HL-60 (cell line): Measurements from ENCODE around the gene CIT.

Source experiments
- DNase-seq, 2 experiments: peaks; one replicate each; pipeline ENCODE4 v3.0.0-alpha.2; 2010 to 2020; ENCODE audit warnings: low read depth in 1 of 2, low spot score in 1 of 2
- H3K27ac ChIP-seq: fragments of 250-450 bp; sonication (Bioruptor Pico); replicated peaks from 2 replicates; pipeline ENCODE4 v1.5.1; 2020; ENCODE audit warnings: mild to moderate bottlenecking, moderate library complexity
- H3K27me3 ChIP-seq: fragments of 250-450 bp; sonication (Bioruptor Pico); 2 replicates; pipeline ENCODE4 v1.5.1; 2021; ENCODE audit warnings: mild to moderate bottlenecking, moderate library complexity; ENCODE audit not compliant: insufficient read depth, poor library complexity, severe bottlenecking
- H3K4me3 ChIP-seq: replicated peaks from 2 replicates; pipeline ENCODE4 v1.5.1; 2011; ENCODE audit warnings: mild to moderate bottlenecking, control low read depth, low read length; ENCODE audit not compliant: insufficient read depth
- GABPA ChIP-seq: IDR thresholded peaks from 2 replicates; pipeline ENCODE4 v1.6.1; 2012; ENCODE audit warnings: low read depth
- POLR2AphosphoS5 ChIP-seq: IDR thresholded peaks from 2 replicates; pipeline ENCODE4 v1.6.1; 2012; ENCODE audit warnings: low read depth
- SPI1 ChIP-seq: IDR thresholded peaks from 2 replicates; pipeline ENCODE4 v1.6.1; 2012; ENCODE audit warnings: low read depth, mild to moderate bottlenecking, borderline replicate concordance
- TF ChIP-seq, protein P1 (sequence below): IDR thresholded peaks from one replicate; pipeline ENCODE4 v1.5.1; 2011; ENCODE audit warnings: low read length, control low read depth, inconsistent platforms; ENCODE audit not compliant: insufficient read depth
- TF ChIP-seq, protein P2 (sequence below): IDR thresholded peaks from 2 replicates; pipeline ENCODE4 v1.6.1; 2012; ENCODE audit warnings: low read depth; ENCODE audit not compliant: insufficient replicate concordance

Gene CIT

DNA sequence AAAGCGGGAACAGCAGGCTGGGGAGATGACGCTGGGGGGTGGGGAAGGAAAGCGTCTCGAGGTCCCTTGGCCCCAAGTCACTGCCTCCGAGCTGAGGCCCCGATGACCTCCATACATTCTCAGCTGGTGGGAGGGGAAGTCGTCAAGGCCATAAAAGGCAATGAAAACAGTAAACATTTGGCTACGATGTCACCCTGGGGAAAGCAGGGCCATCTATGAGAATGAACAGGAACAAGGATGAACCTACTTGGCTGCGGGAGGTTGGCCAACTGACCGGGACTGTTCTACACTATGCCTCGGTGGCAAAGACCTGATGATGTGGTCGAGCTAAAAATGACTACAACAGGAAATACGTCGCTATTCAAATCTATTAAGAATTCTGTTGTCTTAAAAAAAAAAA is 189.7 kb downstream of the CIT start:
- no peak for DNase-seq

DNA sequence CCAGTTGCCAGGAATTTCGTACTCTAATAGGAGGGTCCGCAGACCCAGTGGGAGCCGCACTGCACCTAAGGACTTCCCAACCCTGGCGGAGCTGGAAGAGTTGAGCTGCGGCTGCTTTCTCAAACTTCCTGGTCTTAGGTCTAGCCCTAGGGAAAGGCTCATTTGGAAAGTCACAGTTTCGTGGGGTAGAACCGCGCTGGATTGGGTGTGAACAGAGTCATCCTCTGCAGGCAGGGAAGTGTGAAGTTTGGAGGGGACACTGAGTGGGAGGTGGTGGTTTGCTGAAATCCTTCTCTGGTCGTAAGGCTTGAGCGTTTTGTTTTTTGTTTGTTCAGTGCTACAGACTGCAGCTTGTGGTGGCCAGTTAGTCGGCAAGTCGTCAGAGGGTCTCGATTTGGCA is 190.3 kb downstream of the CIT start:
- Histone ChIP-seq H3K4me3 (no peak overlapping the region), H3K27me3 (no peaks in the 10 kb centered on the region), H3K27ac (no peak overlapping the region)
- TF ChIP-seq POLR2AphosphoS5 (no peak), GABPA (no peak), SPI1 (no peak)
- TF ChIP-seq, protein P1, sequence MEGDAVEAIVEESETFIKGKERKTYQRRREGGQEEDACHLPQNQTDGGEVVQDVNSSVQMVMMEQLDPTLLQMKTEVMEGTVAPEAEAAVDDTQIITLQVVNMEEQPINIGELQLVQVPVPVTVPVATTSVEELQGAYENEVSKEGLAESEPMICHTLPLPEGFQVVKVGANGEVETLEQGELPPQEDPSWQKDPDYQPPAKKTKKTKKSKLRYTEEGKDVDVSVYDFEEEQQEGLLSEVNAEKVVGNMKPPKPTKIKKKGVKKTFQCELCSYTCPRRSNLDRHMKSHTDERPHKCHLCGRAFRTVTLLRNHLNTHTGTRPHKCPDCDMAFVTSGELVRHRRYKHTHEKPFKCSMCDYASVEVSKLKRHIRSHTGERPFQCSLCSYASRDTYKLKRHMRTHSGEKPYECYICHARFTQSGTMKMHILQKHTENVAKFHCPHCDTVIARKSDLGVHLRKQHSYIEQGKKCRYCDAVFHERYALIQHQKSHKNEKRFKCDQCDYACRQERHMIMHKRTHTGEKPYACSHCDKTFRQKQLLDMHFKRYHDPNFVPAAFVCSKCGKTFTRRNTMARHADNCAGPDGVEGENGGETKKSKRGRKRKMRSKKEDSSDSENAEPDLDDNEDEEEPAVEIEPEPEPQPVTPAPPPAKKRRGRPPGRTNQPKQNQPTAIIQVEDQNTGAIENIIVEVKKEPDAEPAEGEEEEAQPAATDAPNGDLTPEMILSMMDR = no peak
- DNase-seq = no peak

More for the DNA sequence above, 189.7 kb downstream of the CIT start:
- Histone ChIP-seq H3K4me3 (no peak overlapping the region), H3K27me3 (no peaks in the 10 kb centered on the region), H3K27ac (no peak overlapping the region)
- TF ChIP-seq POLR2AphosphoS5 (no peak), SPI1 (no peak), GABPA (no peak)
- TF ChIP-seq, protein P2, sequence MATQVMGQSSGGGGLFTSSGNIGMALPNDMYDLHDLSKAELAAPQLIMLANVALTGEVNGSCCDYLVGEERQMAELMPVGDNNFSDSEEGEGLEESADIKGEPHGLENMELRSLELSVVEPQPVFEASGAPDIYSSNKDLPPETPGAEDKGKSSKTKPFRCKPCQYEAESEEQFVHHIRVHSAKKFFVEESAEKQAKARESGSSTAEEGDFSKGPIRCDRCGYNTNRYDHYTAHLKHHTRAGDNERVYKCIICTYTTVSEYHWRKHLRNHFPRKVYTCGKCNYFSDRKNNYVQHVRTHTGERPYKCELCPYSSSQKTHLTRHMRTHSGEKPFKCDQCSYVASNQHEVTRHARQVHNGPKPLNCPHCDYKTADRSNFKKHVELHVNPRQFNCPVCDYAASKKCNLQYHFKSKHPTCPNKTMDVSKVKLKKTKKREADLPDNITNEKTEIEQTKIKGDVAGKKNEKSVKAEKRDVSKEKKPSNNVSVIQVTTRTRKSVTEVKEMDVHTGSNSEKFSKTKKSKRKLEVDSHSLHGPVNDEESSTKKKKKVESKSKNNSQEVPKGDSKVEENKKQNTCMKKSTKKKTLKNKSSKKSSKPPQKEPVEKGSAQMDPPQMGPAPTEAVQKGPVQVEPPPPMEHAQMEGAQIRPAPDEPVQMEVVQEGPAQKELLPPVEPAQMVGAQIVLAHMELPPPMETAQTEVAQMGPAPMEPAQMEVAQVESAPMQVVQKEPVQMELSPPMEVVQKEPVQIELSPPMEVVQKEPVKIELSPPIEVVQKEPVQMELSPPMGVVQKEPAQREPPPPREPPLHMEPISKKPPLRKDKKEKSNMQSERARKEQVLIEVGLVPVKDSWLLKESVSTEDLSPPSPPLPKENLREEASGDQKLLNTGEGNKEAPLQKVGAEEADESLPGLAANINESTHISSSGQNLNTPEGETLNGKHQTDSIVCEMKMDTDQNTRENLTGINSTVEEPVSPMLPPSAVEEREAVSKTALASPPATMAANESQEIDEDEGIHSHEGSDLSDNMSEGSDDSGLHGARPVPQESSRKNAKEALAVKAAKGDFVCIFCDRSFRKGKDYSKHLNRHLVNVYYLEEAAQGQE = no peak
- TF ChIP-seq, protein P1 = no peak

DNA sequence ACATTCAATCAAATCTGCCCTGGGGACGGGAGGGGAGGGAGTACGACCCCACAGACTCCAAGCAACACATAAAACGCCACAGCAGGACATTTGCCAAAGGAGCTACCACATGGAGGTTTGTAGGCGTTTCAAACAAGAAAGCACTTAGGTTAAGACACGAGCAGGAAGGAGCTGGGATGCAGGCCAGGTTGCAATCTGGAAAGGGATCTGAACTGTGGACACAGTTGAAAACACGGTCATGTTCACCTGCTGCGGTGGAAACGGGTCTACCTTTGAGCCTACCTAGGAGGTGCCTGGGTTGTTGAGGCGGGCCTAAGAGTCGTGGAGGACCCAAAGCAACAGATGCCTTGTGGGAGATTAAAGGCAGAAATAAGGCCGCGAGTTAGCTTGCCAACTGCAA is 190.8 kb downstream of the CIT start:
- no peaks in the 10 kb centered on the region for H3K27me3 ChIP-seq
- DNase-seq = no peak
- TF ChIP-seq, protein P1 = no peak
- TF ChIP-seq, protein P2 = no peak
- TF ChIP-seq GABPA (no peak), SPI1 (no peak), POLR2AphosphoS5 (no peak)
- no peak overlapping the region for H3K27ac ChIP-seq
- no peak overlapping the region for H3K4me3 ChIP-seq

DNA sequence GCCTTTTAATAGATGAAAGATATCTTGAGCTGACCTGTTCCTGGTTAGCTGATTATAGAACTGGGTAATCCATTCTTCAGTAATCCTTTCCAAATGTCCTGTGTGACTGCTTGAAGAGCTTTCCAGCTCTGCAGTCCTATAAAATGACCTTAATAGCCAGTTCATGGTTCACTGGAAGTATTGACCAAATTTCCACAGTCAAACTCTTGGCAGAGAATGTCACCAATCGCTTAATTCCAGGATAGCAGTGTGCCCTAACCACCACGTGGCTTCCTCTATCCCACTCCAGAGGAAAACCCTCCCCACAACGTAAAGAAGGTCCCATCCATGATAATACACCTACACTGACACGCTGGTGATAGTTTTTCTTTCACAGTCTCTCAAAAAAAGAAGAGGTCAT is 191.7 kb downstream of the CIT start:
- H3K4me3 ChIP-seq = no peak overlapping the region
- H3K27ac ChIP-seq = no peak overlapping the region
- no peaks in the 10 kb centered on the region for H3K27me3 ChIP-seq
- TF ChIP-seq, protein P2 = no peak
- TF ChIP-seq GABPA (no peak), SPI1 (no peak), POLR2AphosphoS5 (no peak)
- TF ChIP-seq, protein P1 = no peak
- DNase-seq = no peak
